HT1080 (cell line): ENCODE measurements around the gene TMPRSS11E. TPM values are rescaled to one million over a fixed set of nuclear protein-coding genes. Genes with fewer than 3 reads are reported as not detected.
"Not testable (repeated sequence)": the region's sequence is repeated elsewhere in the genome, so short reads cannot be mapped to it uniquely, and the experiment has no call there.

Experiments used
- DNase-seq: peaks from one replicate; pipeline ENCODE4 v3.0.0-alpha.2; 2015; ENCODE audit warnings: low read depth
- polyA plus RNA-seq, 2 experiments: library from polyadenylated mRNA; depleted of rRNA; stranded (reverse); fragments of >200 nt; gene quantifications; 2 replicates each; pipeline ENCODE4 v1.2.3, GENCODE V29; 2015
- total RNA-seq: library from RNA; depleted of rRNA; stranded (reverse); fragments of >200 nt; shearing (Covaris generic); gene quantifications from 2 replicates; pipeline ENCODE4 v1.2.3, GENCODE V29; 2014; rRNA removed

The TMPRSS11E gene, protein sequence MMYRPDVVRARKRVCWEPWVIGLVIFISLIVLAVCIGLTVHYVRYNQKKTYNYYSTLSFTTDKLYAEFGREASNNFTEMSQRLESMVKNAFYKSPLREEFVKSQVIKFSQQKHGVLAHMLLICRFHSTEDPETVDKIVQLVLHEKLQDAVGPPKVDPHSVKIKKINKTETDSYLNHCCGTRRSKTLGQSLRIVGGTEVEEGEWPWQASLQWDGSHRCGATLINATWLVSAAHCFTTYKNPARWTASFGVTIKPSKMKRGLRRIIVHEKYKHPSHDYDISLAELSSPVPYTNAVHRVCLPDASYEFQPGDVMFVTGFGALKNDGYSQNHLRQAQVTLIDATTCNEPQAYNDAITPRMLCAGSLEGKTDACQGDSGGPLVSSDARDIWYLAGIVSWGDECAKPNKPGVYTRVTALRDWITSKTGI
- total RNA-seq: 0.30 TPM in 1 of 2 replicates, not detected in the other
- polyA plus RNA-seq (2015; cell fraction: cytosol; rRNA removed): 0.08 TPM in 1 of 2 replicates, not detected in the other
- 0.12 TPM in 1 of 2 replicates, not detected in the other for polyA plus RNA-seq (2015; cell fraction: nucleus; rRNA removed)

DNA sequence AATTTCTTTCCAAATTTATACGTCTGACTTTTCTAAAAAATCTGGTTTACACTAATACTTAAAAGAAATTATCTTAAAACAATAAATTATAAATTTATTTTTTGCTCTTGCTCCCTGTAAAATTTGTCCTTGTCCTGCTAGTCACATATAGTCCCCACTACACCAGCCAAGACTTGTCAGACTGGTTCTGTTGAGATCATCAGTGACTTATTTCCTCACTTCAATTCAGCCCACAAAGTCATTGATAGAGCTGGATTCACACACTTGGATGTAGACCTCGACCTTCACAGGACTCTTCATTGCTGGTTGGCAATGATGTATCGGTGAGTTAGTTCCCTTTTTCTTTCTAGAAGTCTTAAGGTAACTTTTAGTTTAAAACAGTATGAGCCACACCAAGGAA, at the start of gene TMPRSS11E:
TMPRSS11E (plus strand) TSS at position 263 of the 400 bp plus-strand sequence; CDS start at position 313, 50 bp downstream.
- DNase-seq: peak; percentile 31

DNA sequence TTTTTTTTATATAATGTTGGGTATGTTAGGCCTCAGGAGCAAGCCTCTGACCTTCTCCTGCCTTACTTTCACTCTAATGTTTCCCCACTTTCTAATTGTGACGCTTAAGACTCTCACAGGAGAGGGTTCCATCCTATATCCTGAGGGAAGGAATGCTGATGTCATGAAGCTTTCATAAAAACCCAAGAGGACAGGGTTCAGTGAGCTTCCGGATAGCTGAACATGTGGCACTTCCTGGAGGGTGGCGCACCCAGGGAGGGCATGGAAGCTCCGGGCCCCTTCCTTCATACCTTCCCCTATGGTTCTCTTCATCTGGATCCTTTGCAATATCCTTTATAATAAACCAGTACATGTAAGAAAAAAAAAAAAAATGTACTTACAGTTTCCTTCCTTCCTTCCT, 48.0 kb upstream of the TMPRSS11E start:
- DNase-seq: no peak

DNA sequence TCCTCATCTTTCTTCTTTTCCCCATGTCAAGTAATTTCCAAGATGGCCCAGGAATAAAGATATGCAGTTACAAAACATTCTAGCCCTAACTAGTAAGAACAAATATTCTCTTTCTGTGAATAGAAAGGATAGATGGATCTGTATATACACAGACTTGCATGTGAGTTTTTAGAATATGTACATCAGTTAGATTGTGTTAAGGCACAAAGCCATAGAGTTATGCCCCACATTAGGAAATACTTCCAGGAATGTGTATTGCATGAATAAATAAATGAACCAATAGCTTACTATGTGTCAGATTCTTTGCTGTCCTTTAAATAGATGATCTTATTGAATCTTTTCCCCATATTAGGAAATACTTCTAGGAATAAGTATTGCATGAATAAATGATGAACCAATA, 46.0 kb upstream of the TMPRSS11E start:
- no peak for DNase-seq

DNA sequence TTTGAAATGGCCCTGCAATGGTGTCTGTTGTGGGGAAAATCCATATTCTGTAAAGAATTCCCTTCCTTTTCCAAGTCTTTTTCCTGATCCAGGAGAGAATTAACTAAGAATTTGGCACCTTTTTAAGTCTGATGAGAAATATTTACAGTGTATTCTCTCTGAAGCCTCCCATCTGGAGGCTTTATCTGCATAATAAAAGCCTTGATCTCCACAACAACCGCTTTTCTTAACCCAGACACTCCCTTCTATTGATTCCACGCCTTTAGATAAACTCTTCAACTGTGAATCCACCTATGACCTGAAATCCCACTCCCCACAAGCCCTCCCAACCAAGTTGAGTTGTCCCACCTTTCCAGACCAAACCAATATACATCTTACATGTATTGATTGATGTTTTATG, 43.1 kb upstream of the TMPRSS11E start:
- DNase-seq: no peak

DNA sequence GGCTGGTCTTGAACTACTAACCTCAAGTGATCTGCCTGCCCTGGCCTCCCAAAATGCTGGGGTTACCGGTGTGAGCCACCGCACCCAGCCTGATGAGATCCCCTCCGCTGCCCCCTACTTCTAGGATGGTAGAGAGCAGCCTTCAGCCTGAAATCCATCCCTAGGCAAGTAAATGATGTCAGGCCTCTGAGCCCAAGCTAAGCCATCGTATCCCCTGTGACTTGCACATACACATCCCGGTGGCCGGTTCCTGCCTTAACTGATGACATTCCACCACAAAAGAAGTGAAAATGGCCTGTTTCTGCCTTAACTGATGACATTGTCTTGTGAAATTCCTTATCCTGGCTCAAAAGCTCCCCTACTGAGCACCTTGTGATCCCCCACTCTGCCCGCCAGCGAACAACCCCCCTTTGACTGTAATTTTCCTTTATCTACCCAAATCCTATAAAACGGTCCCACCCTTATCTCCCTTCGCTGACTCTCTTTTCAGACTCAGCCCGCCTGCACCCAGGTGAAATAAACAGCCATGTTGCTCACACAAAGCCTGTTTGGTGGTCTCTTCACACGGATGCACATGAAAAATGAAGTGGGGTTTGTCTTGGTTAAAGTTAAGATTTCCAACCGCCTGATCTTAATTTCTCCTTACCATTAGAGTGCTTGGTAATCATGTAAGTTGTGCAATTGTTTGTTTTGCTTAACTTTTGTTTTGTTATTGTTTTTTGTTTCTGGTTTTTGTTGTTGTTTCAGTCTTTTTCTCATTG, 41.4 kb upstream of the TMPRSS11E start:
- not testable (repeated sequence) for DNase-seq

DNA sequence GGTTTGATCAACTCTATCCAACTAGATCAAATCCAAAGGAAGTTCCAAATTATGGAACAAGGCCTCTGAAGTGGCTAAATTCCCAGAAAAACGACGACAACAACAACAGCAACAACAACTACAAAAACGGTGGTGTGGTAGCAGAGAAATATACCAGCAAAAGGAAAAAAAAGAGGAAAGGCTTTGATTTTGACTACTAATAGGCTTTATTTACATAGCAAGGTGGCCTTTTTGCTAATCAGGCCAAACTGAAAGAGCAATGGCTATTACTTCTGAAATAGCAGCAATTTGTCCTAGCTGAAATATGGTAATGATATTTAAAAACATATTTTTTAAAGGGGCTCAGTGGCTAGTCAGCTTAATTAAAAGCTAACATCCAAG, 40.8 kb upstream of the TMPRSS11E start:
- no peak for DNase-seq

DNA sequence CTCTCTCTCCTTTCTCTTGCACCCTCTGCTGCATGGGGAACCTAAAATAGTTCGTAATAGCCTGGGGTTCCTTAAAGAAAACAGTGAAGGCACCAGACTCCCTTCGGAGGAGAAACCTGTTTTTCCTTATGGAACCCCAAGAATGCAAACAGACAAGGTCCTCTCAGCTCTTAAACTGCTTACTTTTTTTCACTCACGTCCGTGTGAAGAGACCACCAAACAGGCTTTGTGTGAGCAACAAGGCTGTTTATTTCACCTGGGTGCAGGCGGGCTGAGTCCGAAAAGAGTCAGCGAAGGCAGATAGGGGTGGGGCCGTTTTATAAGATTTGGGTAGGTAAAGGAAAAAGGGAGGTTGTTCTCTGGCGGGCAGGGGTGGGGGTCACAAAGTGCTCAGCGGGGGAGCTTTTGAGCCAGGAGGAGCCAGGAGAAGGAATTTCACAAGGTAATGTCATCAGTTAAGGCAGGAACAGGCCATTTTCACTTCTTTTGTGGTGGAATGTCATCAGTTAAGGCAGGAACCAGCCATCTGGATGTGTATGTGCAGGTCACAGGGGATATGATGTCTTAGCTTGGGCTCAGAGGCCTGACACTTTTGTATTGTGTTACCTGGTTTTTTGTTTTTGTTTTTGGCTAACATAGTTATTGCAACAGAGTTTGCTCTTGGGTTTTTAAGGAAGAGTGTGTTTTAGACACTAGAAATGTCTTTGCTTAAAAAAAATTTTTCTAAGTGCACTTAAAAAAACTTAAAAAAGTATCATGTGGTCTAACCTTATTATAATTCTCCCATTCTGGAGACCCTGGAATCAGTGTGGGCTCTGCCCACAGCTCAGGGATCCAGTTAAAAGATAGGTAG, 40.0 kb upstream of the TMPRSS11E start:
- DNase-seq: not testable (repeated sequence)

DNA sequence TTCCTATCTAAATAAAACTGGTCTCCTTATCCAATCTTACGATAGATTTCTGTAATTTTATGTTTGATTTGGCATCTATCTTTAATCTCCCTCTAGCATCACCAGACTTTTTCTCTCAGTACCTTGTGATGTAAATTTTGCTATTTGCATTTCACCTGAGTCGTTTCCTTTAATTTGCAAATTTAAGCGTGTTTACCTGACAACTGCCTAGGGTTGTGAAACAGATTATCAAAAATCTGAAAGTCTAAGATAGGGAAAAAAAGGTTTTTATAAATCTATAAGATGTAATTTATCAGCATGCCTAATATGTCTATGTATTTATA, 39.4 kb upstream of the TMPRSS11E start:
- DNase-seq: no peak

DNA sequence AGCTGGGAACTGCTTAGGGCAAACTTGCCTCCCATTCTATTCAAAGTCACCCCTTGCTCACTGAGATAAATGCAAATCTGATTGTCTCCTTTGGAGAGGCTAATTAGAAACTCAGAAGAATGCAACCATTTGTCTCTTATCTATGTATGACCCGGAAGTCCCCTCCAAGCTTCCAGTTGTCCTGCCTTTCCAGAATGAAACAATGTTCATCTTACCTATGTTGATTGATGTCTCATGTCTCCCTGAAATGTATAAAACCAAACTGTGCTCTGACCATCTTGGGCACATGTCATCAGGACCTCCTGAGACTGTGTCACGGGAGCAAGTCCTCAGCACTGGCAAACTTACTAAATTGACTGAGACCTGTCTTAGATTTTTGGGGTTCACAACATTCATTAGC, 37.1 kb upstream of the TMPRSS11E start:
- no peak for DNase-seq

DNA sequence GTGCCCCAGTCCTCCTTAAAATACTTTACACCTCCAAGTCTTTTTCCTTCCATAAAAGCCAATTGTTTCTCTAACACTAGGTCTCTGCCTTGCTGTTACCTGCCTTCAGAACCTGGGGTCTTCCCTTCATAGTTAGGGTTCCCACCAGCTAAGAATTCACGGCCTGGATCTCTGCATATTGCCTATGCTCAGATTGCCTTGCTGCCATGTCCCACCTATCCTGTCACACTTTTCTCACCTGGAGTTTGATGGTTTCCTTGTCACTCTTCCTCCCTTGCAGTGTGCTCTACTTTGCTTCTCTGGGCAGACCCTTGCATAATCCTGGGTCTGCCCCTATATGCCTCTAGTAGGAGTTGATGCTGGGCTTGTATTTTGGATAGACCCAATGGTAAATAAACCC, 36.6 kb upstream of the TMPRSS11E start:
- no peak for DNase-seq

DNA sequence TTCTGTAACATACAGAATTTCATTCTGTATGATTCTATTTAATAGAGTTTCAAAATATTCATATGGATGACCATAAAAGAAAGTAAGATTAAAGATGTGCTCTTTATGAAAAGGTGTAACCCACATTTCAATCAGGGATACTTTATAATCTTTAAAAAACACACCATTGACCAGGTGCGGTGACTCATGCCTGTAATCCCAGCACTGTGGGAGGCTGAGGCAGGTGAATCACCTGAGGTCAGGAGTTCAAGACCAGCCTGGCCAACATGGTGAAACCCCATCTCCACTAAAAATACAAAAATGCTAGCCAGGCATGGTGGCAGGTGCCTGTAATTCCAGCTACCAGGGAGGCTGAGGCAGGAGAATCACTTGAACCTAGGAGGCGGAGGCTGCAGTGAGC, 35.2 kb upstream of the TMPRSS11E start:
- DNase-seq: not testable (repeated sequence)

DNA sequence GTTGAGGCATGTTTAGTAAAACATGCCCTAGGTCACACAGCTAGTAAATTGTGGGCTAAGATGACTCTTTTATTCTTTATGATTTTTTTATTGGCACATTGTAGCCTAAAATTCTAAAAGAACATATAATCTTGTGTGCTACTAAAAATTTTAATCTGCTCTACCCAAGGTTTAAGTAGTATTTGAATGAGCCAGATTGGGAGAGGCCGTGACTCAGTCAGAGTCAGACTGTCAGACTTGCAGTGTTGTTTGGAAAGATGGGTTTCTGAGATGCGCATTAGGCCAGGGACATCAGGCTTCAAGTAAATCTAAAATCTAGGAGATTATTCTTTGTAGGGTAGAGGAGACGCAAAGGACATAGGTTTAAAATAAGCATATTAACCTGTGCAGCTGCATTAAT, 30.7 kb upstream of the TMPRSS11E start:
- DNase-seq: peak; percentile 29

DNA sequence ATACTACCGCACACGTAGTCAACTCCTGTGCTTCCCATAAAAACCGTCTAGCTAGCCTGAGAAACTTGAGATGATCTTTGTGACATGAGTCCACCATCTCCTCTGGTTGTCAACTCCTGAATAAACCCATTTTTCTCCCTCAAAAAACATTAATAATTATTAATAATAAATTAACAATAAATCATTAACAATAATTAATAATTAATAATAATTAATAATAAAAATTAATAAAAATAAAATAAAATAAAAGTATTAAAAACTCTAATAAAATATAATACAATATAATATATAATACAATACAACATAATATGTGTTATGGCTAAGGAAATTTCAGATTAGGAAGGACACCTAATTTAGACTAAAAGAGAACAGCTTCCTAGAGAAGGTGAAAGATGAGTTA, 20.7 kb upstream of the TMPRSS11E start:
- no peak for DNase-seq

DNA sequence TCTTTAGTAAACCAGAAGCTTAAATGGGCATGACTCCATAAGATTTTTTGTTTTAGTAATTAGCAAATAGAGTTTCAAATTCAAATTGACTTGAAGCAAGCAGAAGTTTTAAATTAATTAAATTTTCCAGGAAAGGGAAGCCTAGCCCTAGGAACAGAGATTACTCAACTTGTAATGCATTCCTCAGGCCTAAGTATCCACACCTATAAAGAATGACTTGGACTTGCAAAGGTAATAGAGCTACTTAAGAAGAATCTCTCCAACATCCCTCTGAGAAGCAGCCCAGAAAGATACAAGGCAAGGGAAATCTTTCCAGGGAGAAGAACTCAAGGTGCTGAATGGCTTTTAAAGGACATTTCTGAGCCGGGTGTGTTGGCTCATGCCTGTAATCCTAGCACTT, 16.9 kb upstream of the TMPRSS11E start:
- DNase-seq: no peak

DNA sequence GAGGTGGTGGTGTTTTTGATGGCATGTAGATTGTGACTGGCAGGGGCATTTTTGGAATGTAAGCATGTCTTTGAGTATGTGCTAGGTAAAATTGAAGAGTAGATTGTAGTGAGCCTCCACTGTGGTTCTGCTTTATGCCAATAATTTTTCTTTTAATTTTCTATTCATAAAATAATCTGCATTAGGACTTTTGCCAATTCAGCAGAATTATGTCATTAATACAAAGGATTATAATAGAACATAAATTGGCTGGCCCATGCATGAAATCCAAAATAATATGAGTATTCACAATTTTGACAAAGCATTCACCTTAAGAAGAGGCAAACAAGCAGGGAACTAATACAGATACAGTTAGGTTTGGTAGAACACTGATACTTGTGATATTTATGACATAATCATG, 14.9 kb upstream of the TMPRSS11E start:
- no peak for DNase-seq

DNA sequence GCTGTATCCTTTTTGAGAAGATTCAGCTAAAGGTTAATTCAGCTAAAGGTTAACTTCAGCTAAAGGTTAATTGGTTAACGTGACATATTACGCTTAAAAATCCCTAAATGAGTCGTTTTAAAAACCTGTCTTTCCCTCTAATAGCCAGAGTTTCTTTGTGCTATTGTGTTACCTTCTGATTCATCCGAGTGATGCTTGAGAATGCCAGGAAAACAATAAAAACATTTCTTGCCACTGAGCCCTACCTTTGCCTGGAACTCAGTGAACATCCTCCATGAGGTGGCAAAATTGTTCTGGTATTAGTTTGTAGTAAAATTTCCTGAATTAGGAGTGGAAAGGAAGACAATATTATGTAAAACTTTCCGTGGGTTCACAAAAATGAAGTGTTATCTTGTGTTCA, 13.7 kb upstream of the TMPRSS11E start:
- no peak for DNase-seq

DNA sequence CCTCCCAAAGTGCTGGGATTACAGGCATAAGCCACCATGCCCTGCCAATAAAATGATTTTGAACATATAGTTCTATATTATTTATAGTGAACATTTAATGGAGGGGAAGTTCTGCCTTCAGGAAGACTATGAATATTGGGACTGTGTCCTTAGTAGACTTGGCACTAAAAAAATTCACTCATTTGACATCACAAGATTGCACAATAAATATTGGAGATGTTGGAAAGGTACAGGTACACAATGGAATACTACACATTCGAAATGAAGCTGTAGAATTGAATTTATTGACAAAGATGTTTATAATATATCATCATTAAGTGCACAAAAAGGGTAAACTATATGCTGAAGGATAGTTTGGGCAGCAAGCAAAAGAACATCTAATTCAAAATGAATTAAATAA, 13.0 kb upstream of the TMPRSS11E start:
- no peak for DNase-seq

DNA sequence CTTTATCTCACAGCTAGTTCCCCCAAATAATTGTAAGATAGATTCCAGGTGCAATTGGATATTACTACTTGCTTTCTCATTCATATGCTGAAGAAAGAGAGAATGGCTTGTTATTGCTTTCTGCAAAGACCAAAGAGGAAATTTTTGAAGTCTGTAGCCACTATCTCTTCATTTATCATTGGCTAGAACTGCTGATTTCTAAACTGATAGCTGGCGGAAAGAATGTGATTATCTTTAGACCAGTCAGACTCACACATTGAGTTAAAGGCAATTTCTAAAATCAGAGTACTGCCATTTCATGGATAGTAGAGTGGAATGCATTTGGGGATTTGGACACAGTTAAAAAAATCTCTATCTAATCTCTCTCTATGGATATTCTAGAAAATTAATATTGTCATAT, 12.4 kb upstream of the TMPRSS11E start:
- no peak for DNase-seq

DNA sequence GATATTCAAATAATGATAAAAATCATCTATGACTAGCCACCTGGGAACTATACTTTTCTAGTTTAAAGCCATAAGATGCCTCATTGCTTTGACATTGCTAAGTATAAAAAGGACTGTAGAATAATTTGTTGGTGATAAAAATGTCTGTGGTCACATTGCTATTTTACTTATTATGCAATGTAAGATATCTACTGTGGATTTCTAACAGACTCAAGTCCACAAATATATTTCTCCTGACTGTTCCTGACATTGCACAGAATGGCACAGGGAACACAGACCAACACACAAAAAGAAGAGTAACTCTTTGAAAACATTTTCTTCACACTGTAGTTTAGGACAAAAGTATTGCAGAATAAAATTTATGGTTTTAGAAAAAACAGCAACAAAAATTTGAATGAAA, 2.2 kb upstream of the TMPRSS11E start:
- no peak for DNase-seq

DNA sequence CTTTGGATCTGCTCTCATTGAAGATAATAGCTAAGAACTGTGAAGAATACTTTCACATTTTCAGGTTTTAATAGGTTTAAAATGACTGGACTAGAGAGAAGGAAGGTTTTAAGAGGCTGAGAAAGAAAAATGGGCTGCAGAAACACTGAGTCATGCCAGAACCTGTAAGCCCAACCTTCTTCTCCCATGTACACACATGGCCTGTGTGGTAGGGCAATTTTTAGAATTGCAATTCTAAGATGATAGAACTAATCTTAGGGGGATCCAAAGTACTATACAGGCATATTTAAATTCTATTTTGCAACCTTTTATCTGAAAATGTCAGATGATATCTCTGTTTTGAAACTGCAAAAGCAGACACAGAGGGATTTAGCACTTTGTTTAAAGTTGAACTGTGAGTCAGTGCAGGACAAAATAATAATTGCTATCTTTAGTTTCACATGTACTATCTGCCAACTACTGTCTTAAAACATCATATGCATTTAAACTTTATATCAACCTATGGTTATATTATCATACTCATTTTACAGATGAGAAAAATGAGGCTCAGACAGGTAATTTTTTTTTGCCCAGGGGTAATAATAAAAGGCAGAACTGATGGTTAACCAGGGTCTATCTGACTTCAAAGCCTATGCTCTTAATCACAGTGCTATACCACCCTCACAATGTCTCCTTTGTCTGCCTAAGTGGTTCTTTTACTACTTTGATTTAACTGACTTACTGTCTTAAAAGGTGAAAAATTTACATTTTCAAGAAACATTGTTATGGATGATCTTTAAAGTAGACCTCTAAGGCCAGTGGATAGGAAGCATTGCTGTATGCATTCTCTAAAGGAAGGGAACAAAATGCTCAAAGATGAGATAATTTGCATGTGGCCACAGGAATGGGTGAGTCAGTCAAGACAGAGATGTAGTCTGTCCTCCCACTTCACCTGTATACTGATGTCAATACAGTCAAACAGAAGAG, 4.3 kb downstream of the TMPRSS11E start:
- peak; percentile 52 for DNase-seq
